Astrocyte (in vitro differentiated cells and primary cell): Measurements from ENCODE around the gene FAM53C. TPM values are rescaled to one million over a fixed set of nuclear protein-coding genes. Genes with fewer than 3 reads are reported as not detected.
"Not testable (repeated sequence)": the region's sequence is repeated elsewhere in the genome, so short reads cannot be mapped to it uniquely, and the experiment has no call there.

ENCODE experiments used
- DNase-seq: peaks from one replicate; pipeline ENCODE4 v3.0.0-alpha.2; 2010; ENCODE audit warnings: low read depth
- FAIRE-seq: peaks from 2 replicates; lab custom pipeline; 2011; peaks lifted over from hg19 to GRCh38; lab: Jason Lieb, UNC
- H2AFZ ChIP-seq: 2 replicates; pipeline ENCODE4 v1.6.0; 2012; ENCODE audit warnings: low read depth, low read length, inconsistent platforms
- H3K27ac ChIP-seq: 2 replicates; pipeline ENCODE4 v1.5.1; 2011; ENCODE audit warnings: low read depth, low read length, inconsistent platforms
- H3K27me3 ChIP-seq: 2 replicates; pipeline ENCODE4 v1.6.0; 2011; ENCODE audit warnings: low read length, inconsistent platforms; ENCODE audit not compliant: insufficient read depth
- H3K36me3 ChIP-seq: 2 replicates; pipeline ENCODE4 v1.5.1; 2011; ENCODE audit warnings: low read length, inconsistent platforms; ENCODE audit not compliant: insufficient read depth
- H3K4me1 ChIP-seq: 2 replicates; pipeline ENCODE4 v1.5.1; 2011; ENCODE audit warnings: low read length, inconsistent platforms; ENCODE audit not compliant: insufficient read depth
- H3K4me2 ChIP-seq: 2 replicates; pipeline ENCODE4 v1.6.0; 2012; ENCODE audit warnings: low read length, inconsistent platforms
- H3K4me3 ChIP-seq: 2 replicates; pipeline ENCODE4 v1.5.1; 2011; ENCODE audit warnings: low read depth, mild to moderate bottlenecking, low read length, inconsistent platforms; ENCODE audit not compliant: insufficient read depth
- H3K79me2 ChIP-seq: 2 replicates; pipeline ENCODE4 v1.6.0; 2012; ENCODE audit warnings: mild to moderate bottlenecking, low read length, inconsistent platforms; ENCODE audit not compliant: insufficient read depth
- H3K9ac ChIP-seq: 2 replicates; pipeline ENCODE4 v1.6.0; 2012; ENCODE audit warnings: mild to moderate bottlenecking, low read length, inconsistent platforms
- H3K9me3 ChIP-seq: 2 replicates; pipeline ENCODE4 v1.5.1; 2012; ENCODE audit warnings: low read depth, mild to moderate bottlenecking, low read length, inconsistent platforms; ENCODE audit not compliant: insufficient read depth
- H4K20me1 ChIP-seq: 2 replicates; pipeline ENCODE4 v1.6.0; 2012; ENCODE audit warnings: low read length, inconsistent platforms; ENCODE audit not compliant: insufficient read depth
- H3K27ac Mint-ChIP-seq: one replicate; pipeline ENCODE4 v1.8.0; 2021; ENCODE audit warnings: mild to moderate bottlenecking, mixed read lengths; ENCODE audit not compliant: unreplicated experiment
- H3K27me3 Mint-ChIP-seq: one replicate; pipeline ENCODE4 v1.8.0; 2021; ENCODE audit warnings: low read depth, mixed read lengths; ENCODE audit not compliant: unreplicated experiment
- H3K36me3 Mint-ChIP-seq: one replicate; pipeline ENCODE4 v1.8.0; 2021; ENCODE audit warnings: low read depth, mixed read lengths; ENCODE audit not compliant: unreplicated experiment
- H3K4me1 Mint-ChIP-seq: one replicate; pipeline ENCODE4 v1.8.0; 2021; ENCODE audit warnings: low read depth, mixed read lengths; ENCODE audit not compliant: unreplicated experiment
- H3K4me3 Mint-ChIP-seq: one replicate; pipeline ENCODE4 v1.8.0; 2021; ENCODE audit warnings: mild to moderate bottlenecking, moderate library complexity, mixed read lengths; ENCODE audit not compliant: unreplicated experiment
- H3K9me3 Mint-ChIP-seq: one replicate; pipeline ENCODE4 v1.8.0; 2021; ENCODE audit warnings: mild to moderate bottlenecking, mixed read lengths; ENCODE audit not compliant: unreplicated experiment
- CTCF ChIP-seq: IDR thresholded peaks from 2 replicates; pipeline ENCODE4 v1.5.1; 2011; ENCODE audit warnings: low read depth, mild to moderate bottlenecking, inconsistent platforms, low read length, moderate library complexity; ENCODE audit not compliant: insufficient read depth
- EZH2 ChIP-seq: IDR thresholded peaks from 2 replicates; pipeline ENCODE4 v1.6.1; 2012; ENCODE audit warnings: mild to moderate bottlenecking, low read length, inconsistent platforms; ENCODE audit not compliant: insufficient read depth
- total RNA-seq: library from RNA; stranded (reverse); gene quantifications from 2 replicates; pipeline ENCODE4 v1.2.1, GENCODE V29; 2021

Gene FAM53C
- total RNA-seq, 1 donor from 2014 or later, result 46.6 TPM

DNA sequence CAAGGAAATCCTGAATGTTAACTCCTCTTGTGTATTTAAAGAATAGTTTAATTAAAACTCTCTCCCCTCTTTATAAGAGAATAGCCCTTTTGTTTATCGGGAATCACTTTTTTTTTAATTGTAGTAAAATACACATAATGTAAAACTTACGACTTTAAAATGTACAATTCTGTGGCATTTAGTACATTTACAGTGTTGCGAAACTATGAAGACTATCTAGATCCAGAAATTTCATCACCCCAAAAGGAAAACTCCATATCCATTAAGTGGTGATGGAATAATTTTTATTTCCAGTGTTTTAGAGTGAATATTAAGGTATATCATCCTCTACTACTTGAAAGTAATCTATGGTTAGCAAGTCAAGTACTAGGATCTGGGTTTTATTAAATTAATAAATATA, 51.3 kb downstream of the FAM53C start:
- DNase-seq (no peak), FAIRE-seq (no peak)
- Histone ChIP-seq H3K27me3 (no peaks in the 10 kb centered on the region), H4K20me1 (no peaks in the 10 kb centered on the region), H3K4me1 (peaks cover 10% of the 10 kb centered on the region), H3K9ac (no peak overlapping the region), H3K36me3 (peaks cover 28% of the 10 kb centered on the region), H3K79me2 (no peaks in the 10 kb centered on the region), H3K9me3 (no peaks in the 10 kb centered on the region), H3K27ac (no peak overlapping the region), H3K4me2 (no peak overlapping the region), H3K4me3 (no peak overlapping the region), H2AFZ (no peak overlapping the region)
- no peak for TF ChIP-seq CTCF
- no peak for TF ChIP-seq EZH2
- Mint-ChIP-seq H3K36me3 (peaks cover 15% of the 10 kb centered on the region), H3K4me1 (no peaks in the 10 kb centered on the region), H3K9me3 (no peaks in the 10 kb centered on the region), H3K27me3 (no peaks in the 10 kb centered on the region), H3K27ac (no peak overlapping the region), H3K4me3 (no peak overlapping the region)

- not testable (repeated sequence) for H3K4me1 Mint-ChIP-seq, H3K27ac Mint-ChIP-seq, H4K20me1 ChIP-seq, H2AFZ ChIP-seq, H3K9ac ChIP-seq, H3K9me3 Mint-ChIP-seq, H3K4me3 Mint-ChIP-seq, DNase-seq, H3K27me3 Mint-ChIP-seq, H3K27me3 ChIP-seq, H3K9me3 ChIP-seq, FAIRE-seq, H3K79me2 ChIP-seq, H3K4me2 ChIP-seq, H3K27ac ChIP-seq, H3K4me1 ChIP-seq, H3K4me3 ChIP-seq
- peaks cover 28% of the 10 kb centered on the region for H3K36me3 ChIP-seq
- H3K36me3 Mint-ChIP-seq, result peaks cover 18% of the 10 kb centered on the region
Observed at GRCh38 chr5:138389911-138390310, 51.8 kb downstream of the FAM53C start.

DNA sequence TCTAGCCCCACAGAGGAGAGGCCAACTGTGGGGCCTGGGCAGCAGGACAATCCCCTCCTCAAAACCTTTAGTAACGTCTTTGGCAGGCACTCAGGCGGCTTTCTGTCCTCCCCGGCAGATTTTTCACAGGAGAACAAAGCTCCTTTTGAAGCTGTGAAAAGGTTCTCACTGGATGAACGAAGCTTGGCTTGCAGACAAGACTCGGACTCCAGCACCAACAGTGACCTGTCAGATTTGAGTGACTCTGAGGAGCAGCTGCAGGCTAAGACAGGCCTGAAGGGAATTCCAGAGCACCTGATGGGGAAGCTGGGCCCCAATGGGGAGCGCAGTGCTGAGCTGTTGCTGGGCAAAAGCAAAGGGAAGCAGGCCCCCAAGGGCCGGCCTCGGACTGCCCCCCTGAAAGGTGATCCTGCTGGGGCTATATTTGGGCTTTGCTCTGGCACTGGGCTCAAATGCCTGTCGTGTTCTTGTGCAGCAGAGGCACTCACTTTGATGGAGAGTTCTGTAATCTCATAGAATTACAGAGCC, 53.9 kb downstream of the FAM53C start:
- Mint-ChIP-seq H3K4me3 (no peak overlapping the region), H3K27ac (no peak overlapping the region), H3K9me3 (no peaks in the 10 kb centered on the region), H3K36me3 (peaks cover 21% of the 10 kb centered on the region), H3K27me3 (no peaks in the 10 kb centered on the region), H3K4me1 (no peaks in the 10 kb centered on the region)
- no peak for TF ChIP-seq EZH2
- no peak for TF ChIP-seq CTCF
- FAIRE-seq (no peak), DNase-seq (no peak)
- Histone ChIP-seq H2AFZ (no peak overlapping the region), H3K27me3 (no peaks in the 10 kb centered on the region), H3K4me1 (no peaks in the 10 kb centered on the region), H3K9me3 (no peaks in the 10 kb centered on the region), H4K20me1 (no peaks in the 10 kb centered on the region), H3K4me3 (no peak overlapping the region), H3K27ac (no peak overlapping the region), H3K36me3 (peaks cover 18% of the 10 kb centered on the region), H3K79me2 (no peaks in the 10 kb centered on the region), H3K4me2 (no peak overlapping the region), H3K9ac (no peak overlapping the region)

Other genes starting within 250 kb of the FAM53C start
- gene NME5, start 198.8 kb upstream of the FAM53C start, total RNA-seq, result 2.9 and 3.2 TPM in 2 replicates
- gene BRD8, start 159.6 kb upstream of the FAM53C start, total RNA-seq, result 33.1 and 35.0 TPM in 2 replicates
- gene KIF20A, start 159.2 kb upstream of the FAM53C start, total RNA-seq, result 2.7 and 4.7 TPM in 2 replicates
- 27.6 and 34.2 TPM in 2 replicates for gene CDC23, start 124.9 kb upstream of the FAM53C start, total RNA-seq
- 0.16 TPM in 1 of 2 replicates, not detected in the other for gene GFRA3, start 63.6 kb upstream of the FAM53C start, total RNA-seq
- 1.6 and 1.7 TPM in 2 replicates for gene CDC25C, start 6.5 kb upstream of the FAM53C start, total RNA-seq
- 46.6 and 48.6 TPM in 2 replicates for gene KDM3B, start 14.4 kb downstream of the FAM53C start, total RNA-seq
- 16.0 and 17.2 TPM in 2 replicates for gene REEP2, start 100.8 kb downstream of the FAM53C start, total RNA-seq
- 24.4 and 31.5 TPM in 2 replicates for gene EGR1, start 127.2 kb downstream of the FAM53C start, total RNA-seq
- 139 and 153 TPM in 2 replicates for gene ETF1, start 205.0 kb downstream of the FAM53C start, total RNA-seq
- gene HSPA9, start 237.1 kb downstream of the FAM53C start, total RNA-seq, result 266 and 271 TPM in 2 replicates